Astrocyte of the cerebellum (primary cell): ENCODE data around the gene ELP1.

Experiments
- DNase-seq: peaks from one replicate; pipeline ENCODE4 v3.0.0-alpha.2; 2011; ENCODE audit warnings: low read depth
- H3K4me3 ChIP-seq: 2 replicates; pipeline ENCODE4 v1.5.1; 2011; ENCODE audit warnings: mild to moderate bottlenecking, low read depth, low read length, moderate library complexity
- in situ Hi-C: cut with HindIII; loops from 2 replicates; pipeline ENCODE4 v1.10.0; 2017; ENCODE audit warnings: low sequenced_read_pairs
- TF ChIP-seq, protein P1 (sequence below): IDR thresholded peaks from 2 replicates; pipeline ENCODE4 v1.5.1; 2012; ENCODE audit warnings: low read length, low read depth, moderate library complexity, mild to moderate bottlenecking; ENCODE audit errors: missing control alignments

Gene ELP1

GRCh38 chr9:108885643-108886348 is 48.1 kb downstream of the ELP1 start:
- DNase-seq, result peak; percentile 50
- in situ Hi-C loops, result no loop called here
- TF ChIP-seq, protein P1, sequence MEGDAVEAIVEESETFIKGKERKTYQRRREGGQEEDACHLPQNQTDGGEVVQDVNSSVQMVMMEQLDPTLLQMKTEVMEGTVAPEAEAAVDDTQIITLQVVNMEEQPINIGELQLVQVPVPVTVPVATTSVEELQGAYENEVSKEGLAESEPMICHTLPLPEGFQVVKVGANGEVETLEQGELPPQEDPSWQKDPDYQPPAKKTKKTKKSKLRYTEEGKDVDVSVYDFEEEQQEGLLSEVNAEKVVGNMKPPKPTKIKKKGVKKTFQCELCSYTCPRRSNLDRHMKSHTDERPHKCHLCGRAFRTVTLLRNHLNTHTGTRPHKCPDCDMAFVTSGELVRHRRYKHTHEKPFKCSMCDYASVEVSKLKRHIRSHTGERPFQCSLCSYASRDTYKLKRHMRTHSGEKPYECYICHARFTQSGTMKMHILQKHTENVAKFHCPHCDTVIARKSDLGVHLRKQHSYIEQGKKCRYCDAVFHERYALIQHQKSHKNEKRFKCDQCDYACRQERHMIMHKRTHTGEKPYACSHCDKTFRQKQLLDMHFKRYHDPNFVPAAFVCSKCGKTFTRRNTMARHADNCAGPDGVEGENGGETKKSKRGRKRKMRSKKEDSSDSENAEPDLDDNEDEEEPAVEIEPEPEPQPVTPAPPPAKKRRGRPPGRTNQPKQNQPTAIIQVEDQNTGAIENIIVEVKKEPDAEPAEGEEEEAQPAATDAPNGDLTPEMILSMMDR, result no peak
- H3K4me3 ChIP-seq, result no peak overlapping the region

DNA sequence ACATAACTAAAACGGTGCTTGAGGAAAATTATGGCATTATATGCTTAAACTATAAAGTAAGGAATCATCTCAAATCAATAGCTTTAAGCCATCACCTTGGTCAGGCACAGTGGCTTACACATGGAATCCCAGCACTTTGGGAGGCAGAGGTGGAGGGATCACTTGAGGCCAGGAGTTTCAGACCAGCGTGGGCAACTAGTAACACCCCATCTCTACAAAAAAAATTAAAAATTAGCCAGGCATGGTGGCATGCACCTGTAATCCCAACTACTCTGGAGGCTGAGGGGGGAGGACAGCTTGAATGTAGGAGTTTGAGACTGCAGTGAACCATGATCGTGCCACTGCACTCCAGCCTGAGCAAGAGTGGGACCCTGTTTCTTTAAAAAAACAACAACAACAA is 49.2 kb downstream of the ELP1 start:
- DNase-seq, result no peak
- TF ChIP-seq, protein P1, result no peak
- in situ Hi-C loops, result no loop called here
- no peak overlapping the region for H3K4me3 ChIP-seq

DNA sequence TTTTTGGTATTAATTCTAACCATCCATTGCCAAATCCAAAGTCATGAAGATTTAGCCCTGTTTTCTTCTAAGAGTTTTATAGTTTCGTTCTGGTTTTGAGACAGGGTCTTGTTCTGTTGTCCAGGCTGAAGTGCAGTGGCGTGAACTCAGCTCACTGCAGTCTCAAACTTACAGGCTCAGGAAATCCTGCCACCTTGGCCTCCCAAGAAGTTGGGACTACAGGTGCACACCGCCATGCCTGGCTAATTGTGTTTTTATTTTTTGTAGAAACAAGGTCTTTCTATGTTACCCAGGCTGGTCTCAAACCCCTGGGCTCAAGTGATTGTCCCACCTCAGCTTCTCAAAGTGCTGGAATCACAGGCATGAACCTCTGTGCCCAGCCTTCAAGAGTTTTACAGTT is 50.8 kb downstream of the ELP1 start:
- in situ Hi-C loops, result no loop called here
- TF ChIP-seq, protein P1, result no peak
- H3K4me3 ChIP-seq, result no peak overlapping the region
- no peak for DNase-seq

DNA sequence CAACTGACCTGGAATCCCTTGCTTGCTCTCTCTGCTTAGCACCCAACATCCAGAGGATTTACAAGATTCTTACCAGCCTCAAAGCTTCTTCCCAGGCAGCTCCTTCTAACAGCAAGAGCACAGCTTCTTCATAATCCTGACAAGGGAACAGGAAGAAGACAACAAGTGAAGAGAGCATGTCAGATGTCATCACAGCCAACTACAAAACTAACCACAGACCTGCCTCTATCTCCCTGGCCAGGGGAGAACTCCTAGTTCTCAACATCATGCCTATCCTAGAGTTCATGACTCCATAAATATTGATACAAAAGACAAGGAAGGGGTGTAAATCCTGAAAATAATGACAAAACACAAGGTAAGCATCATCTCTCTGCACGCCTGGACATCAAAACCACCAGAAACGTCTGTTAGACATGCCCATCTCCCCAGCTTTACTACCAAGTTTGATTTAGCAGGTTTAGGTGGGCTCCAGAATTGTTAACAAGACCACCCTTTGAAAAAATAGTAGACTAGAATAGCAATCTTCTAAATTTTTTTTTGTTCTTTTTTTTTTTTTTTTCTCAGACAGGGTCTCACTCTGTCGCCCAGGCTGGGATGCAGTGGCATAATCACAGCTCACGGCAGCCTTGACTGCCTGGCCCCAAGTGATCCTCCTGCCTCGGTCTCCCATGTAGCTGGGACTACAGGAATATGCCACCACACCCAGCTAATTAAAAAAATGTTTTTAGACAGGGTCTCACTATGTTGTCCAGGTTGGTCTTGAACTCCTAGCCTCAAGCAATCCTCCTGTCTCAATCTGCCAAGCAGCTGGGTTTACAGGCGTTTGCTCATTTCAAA is 51.7 kb downstream of the ELP1 start:
- in situ Hi-C loops, result no loop called here
- TF ChIP-seq, protein P1, result no peak
- no peak overlapping the region for H3K4me3 ChIP-seq

DNA sequence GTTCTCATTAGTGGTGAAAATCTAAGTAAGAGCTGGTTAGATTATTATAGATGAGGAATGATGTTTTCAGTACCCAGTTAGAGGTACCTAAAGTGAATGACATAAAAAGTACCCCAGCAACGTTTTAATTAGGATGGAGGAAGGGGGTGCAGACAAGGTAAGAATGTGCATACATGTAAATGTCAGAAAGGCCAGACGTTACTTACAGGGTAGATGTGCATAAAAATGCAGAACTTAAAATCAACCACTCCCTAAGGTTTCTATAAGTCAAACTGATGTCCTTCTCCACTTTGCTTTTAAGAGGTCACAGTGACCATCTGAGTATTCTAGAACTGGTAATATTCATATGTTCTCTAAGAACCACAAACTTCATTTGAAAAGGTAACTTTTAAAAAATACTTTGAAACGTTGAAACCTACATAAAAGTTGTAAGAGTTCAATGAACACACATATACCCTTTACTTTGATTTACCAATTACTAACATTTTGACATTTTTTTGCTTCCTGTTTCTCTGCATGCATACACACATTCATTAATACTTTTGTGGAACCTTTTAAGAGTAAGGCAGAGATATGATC is 53.1 kb downstream of the ELP1 start:
- TF ChIP-seq, protein P1, result no peak
- no peak overlapping the region for H3K4me3 ChIP-seq
- in situ Hi-C loops, result no loop called here
- no peak for DNase-seq

More for the DNA sequence above, 51.7 kb downstream of the ELP1 start:
- no peak for DNase-seq

DNA sequence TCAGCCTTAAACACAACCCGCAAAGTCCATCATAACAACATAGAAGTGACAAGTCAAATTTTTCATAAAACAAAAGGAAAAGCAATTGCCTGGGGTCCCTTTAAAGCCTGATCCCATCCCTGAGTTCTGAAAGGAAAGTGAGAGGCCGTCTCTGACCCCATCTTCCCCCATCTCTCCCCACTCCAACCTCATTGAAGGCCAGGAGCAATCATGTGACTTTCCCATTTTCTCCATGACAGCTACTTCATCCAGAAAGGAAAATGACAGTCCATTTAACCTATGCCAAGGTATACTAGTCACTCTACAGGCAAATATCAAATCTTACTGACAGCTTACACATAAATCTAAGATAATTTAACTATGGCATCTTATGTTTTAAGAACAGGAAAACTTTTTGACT is 56.4 kb downstream of the ELP1 start:
- DNase-seq, result no peak
- in situ Hi-C loops, result no loop called here
- TF ChIP-seq, protein P1, result no peak
- H3K4me3 ChIP-seq, result no peak overlapping the region
